Skeletal muscle tissue (tissue), 4 donors: ENCODE data around the gene NMNAT2. TPM values are rescaled to one million over a fixed set of nuclear protein-coding genes. Genes with fewer than 3 reads are reported as not detected.
A peak's percentile ranks its signal among the peaks of the same experiment; 100 is the strongest.

ENCODE experiments used
- H3K27ac ChIP-seq: one replicate; pipeline ENCODE4 v1.7.0; 2013; ENCODE audit warnings: mild to moderate bottlenecking, low read depth, low read length, inconsistent platforms
- H3K27me3 ChIP-seq, 3 donors: one replicate each; pipeline ENCODE4 v1.7.0; 2013; ENCODE audit warnings: low read length in 3 of 3; ENCODE audit not compliant: control insufficient read depth in 3 of 3, insufficient read depth in 3 of 3
- H3K36me3 ChIP-seq, 3 donors: one replicate each; pipeline ENCODE4 v1.7.0; 2013; ENCODE audit warnings: low read length in 3 of 3; ENCODE audit not compliant: control insufficient read depth in 3 of 3, insufficient read depth in 3 of 3
- H3K4me1 ChIP-seq, 3 donors: one replicate each; pipeline ENCODE4 v1.7.0; 2013; ENCODE audit warnings: low read length in 3 of 3, mild to moderate bottlenecking in 3 of 3; ENCODE audit not compliant: control insufficient read depth in 3 of 3, insufficient read depth in 3 of 3
- H3K4me3 ChIP-seq, 3 donors: one replicate each; pipeline ENCODE4 v1.7.0; 2013; ENCODE audit warnings: low read length in 3 of 3
- H3K9ac ChIP-seq, 3 donors: one replicate each; pipeline ENCODE4 v1.7.0; 2013; ENCODE audit warnings: low read length in 3 of 3, mild to moderate bottlenecking in 3 of 3, moderate library complexity in 2 of 3, low read depth in 1 of 3
- H3K9me3 ChIP-seq, 3 donors: one replicate each; pipeline ENCODE4 v1.7.0; 2013; ENCODE audit warnings: low read length in 3 of 3; ENCODE audit not compliant: control insufficient read depth in 3 of 3
- total RNA-seq: library from RNA; depleted of rRNA; stranded (reverse); fragments of >200 nt; gene quantifications from one replicate; pipeline ENCODE4 v1.2.3, GENCODE V29; 2014
- donor health status: Osteomylitis.

NMNAT2 gene
- total RNA-seq, 1 donor from 2014 or later, result 0.52 TPM

DNA sequence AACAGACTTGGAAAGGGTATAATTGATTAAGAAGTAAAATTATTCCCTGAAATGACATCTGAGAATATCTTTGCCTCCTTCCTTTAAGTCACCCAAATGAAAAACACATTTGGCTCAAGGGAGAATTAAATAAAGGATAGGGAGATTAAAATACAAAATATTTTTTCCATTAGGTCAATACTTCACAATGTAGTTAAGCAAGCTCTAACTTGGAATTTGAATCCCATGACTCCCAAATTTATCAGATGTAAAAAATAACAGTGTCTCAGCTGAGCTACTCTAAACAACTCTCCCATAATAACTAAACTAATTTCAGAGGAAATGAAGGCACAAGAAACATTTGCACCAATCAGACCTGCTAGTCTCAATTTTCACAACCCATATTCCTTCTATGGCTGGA, 6.5 kb upstream of the NMNAT2 start:
- Histone ChIP-seq H3K4me3 (no peak overlapping the region), H3K27me3 (peaks cover 7 to 10% (median 9%) of the 10 kb centered on the region in 3 donors), H3K9ac (no peak overlapping the region), H3K4me1 (no peaks in the 10 kb centered on the region), H3K27ac (no peak overlapping the region), H3K36me3 (no peaks in the 10 kb centered on the region), H3K9me3 (no peaks in the 10 kb centered on the region)

GRCh38 chr1:183423541-183423940, 5.4 kb upstream of the NMNAT2 start:
- no peaks in the 10 kb centered on the region for H3K9me3 ChIP-seq
- no peaks in the 10 kb centered on the region for H3K36me3 ChIP-seq
- no peak overlapping the region for H3K4me3 ChIP-seq
- peaks cover 16 to 19% (median 17%) of the 10 kb centered on the region in 3 donors for H3K27me3 ChIP-seq
- no peak overlapping the region for H3K9ac ChIP-seq
- peaks cover 0 to under 1% (median 0%) of the 10 kb centered on the region in 3 donors for H3K4me1 ChIP-seq
- no peak overlapping the region for H3K27ac ChIP-seq

GRCh38 chr1:183419399-183419798, 1.2 kb upstream of the NMNAT2 start:
- no peaks in the 10 kb centered on the region for H3K36me3 ChIP-seq
- no peak overlapping the region for H3K27ac ChIP-seq
- no peak overlapping the region for H3K4me3 ChIP-seq
- no peaks in the 10 kb centered on the region for H3K9me3 ChIP-seq
- peaks cover 45 to 49% (median 46%) of the 10 kb centered on the region in 3 donors for H3K27me3 ChIP-seq
- H3K4me1 ChIP-seq, result peaks cover 14 to 17% (median 16%) of the 10 kb centered on the region in 3 donors
- no peak overlapping the region for H3K9ac ChIP-seq

DNA sequence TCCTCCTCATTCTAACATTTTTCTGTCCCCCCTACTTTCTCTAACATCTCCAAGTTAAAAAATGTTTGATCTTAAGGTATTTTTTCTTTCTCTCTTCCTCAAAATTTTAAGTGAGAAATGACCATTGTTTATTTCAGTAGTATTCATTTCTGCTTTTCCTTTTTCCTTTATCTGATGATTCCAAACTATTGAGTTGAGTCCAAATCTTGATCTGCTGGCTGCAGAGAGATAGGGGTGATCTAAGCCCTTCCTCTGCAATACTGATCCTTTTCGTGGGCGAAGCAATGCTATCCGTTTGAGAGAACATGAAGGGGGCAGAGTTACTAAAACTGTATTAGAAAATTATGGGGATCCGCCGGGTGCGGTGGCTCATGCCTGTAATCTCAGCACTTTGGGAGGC, 516 bp upstream of the NMNAT2 start:
- peaks cover 14 to 17% (median 16%) of the 10 kb centered on the region in 3 donors for H3K4me1 ChIP-seq
- no peak overlapping the region for H3K4me3 ChIP-seq
- peaks cover 45 to 49% (median 46%) of the 10 kb centered on the region in 3 donors for H3K27me3 ChIP-seq
- H3K36me3 ChIP-seq, result no peaks in the 10 kb centered on the region
- no peak overlapping the region for H3K9ac ChIP-seq
- no peak overlapping the region for H3K27ac ChIP-seq
- H3K9me3 ChIP-seq, result no peaks in the 10 kb centered on the region

DNA sequence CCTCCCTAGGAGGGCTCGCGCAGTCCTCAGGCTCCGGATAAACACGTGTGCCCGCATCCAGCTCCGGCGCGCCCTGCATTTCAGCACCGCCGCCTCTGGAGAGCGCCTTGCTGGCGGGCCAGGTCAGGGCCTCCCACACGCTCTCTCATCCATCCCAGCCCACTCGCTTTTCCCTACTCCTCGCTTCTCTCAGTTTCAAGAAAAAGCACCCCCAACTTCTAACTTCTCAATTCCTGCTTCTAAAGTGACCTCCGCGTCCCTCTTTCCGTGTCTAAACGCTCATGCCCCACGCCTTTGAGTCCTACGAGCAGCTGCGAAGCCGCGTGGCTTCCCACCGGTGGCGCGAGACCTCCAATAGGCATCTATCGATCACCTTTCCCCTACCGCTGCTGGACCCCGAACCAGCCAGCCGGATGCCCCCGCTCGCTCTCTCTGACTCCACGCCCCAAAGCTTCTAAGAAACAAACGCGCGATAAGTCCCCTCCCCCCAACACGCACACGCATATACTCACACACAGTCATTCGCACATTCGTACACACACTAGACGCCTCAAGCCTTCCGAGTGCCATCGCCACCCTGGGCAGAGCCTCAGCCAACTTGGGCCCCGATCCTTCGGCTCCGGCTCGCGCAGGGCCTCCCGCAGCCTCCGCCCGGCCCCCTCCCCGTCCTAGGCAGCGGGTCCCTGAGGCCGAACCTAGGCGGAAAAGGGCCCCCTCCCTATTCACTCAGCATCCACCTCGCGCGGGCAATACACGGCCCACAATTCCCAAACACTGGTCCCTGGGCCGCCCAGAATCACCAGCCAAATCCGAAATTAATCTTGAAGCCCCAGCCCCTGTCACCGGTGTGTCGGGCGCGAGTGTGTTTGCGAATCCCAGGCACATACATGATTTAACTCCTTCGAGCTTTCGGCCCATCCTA, 1.1 kb downstream of the NMNAT2 start:
- no peaks in the 10 kb centered on the region for H3K9me3 ChIP-seq
- peaks cover 45 to 48% (median 46%) of the 10 kb centered on the region in 3 donors for H3K27me3 ChIP-seq

DNA sequence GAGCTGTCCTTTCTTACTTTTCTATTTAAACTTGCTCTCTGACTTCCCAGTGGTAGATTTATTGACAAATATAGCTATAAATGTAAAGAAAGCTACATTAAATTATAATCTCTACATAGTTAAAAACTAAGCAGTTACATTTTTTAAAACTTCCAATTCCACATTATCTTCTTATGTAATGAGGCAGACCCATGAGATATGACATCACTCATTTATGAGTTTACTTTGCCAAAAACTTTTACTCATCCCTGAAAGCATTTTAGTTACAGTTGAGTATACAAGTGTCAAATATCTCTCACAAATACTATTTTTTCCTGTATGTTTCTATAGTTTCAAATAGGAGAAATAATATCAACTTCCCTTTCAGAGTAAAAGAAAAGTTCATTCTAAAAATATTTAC, 3.8 kb downstream of the NMNAT2 start:
- Histone ChIP-seq H3K36me3 (no peaks in the 10 kb centered on the region), H3K9me3 (no peaks in the 10 kb centered on the region), H3K9ac (no peak overlapping the region)

More for the DNA sequence above, 1.1 kb downstream of the NMNAT2 start:
- Histone ChIP-seq H3K36me3 (no peaks in the 10 kb centered on the region), H3K27ac (no peak overlapping the region), H3K4me3 (peak overlapping the region in 2 of 3 donors; percentile 45 to 63), H3K9ac (no peak overlapping the region), H3K4me1 (peaks cover 14 to 17% (median 16%) of the 10 kb centered on the region in 3 donors)

GRCh38 chr1:183411091-183411490, 7.1 kb downstream of the NMNAT2 start:
- no peaks in the 10 kb centered on the region for H3K4me1 ChIP-seq
- H3K27me3 ChIP-seq, result peaks cover 4 to 6% (median 5%) of the 10 kb centered on the region in 3 donors
- H3K9ac ChIP-seq, result no peak overlapping the region
- H3K27ac ChIP-seq, result no peak overlapping the region
- H3K9me3 ChIP-seq, result no peaks in the 10 kb centered on the region
- H3K4me3 ChIP-seq, result no peak overlapping the region
- no peaks in the 10 kb centered on the region for H3K36me3 ChIP-seq

More for the DNA sequence above, 3.8 kb downstream of the NMNAT2 start:
- Histone ChIP-seq H3K4me1 (peaks cover 14 to 17% (median 16%) of the 10 kb centered on the region in 3 donors), H3K4me3 (no peak overlapping the region), H3K27ac (no peak overlapping the region), H3K27me3 (peaks cover 33 to 36% (median 36%) of the 10 kb centered on the region in 3 donors)

DNA sequence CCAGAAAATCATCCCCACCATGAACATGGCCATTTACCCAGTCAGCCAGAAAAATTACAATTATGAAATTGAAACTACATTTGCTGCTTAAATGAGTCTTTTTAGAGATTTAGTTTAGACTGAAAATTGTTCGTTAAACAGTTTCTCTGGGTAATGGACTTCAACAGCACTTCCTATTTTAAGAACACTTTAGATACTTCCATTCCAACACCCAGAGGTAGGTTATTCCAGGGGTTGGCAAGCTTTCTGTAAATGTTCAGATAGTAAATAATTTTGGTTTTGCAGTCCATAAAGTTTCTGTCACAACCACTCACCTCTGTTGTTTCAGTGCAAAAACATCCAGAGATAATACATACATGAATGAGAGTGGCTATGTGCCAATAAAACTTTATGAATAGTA, 10.2 kb downstream of the NMNAT2 start:
- no peak overlapping the region for H3K27ac ChIP-seq
- no peak overlapping the region for H3K9ac ChIP-seq
- H3K27me3 ChIP-seq, result no peaks in the 10 kb centered on the region
- no peaks in the 10 kb centered on the region for H3K4me1 ChIP-seq
- H3K36me3 ChIP-seq, result no peaks in the 10 kb centered on the region
- H3K9me3 ChIP-seq, result no peaks in the 10 kb centered on the region
- H3K4me3 ChIP-seq, result no peak overlapping the region

DNA sequence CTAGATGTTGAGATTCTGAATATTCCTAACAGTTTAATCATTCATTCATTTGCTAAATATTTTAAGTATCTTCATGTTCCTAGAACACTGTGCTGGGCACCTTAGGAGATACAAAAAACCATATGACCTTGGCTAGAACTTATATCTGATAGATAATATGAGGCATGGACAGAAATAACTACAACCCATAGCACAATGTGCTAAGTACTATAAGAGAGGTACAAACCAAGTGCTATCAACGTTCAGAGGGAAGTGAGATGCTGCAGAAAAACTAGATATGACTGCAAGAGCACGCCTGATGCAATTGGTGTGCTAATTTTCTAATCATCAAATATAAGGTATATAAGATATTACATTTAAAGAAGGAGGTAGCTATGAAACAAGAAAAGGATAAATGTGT, 10.7 kb downstream of the NMNAT2 start:
- Histone ChIP-seq H3K27ac (no peak overlapping the region), H3K36me3 (no peaks in the 10 kb centered on the region), H3K4me1 (no peaks in the 10 kb centered on the region), H3K4me3 (no peak overlapping the region), H3K9me3 (no peaks in the 10 kb centered on the region), H3K9ac (no peak overlapping the region), H3K27me3 (no peaks in the 10 kb centered on the region)

GRCh38 chr1:183404476-183404875, 13.7 kb downstream of the NMNAT2 start:
- H3K4me3 ChIP-seq, result no peak overlapping the region
- no peaks in the 10 kb centered on the region for H3K9me3 ChIP-seq
- no peaks in the 10 kb centered on the region for H3K4me1 ChIP-seq
- no peak overlapping the region for H3K27ac ChIP-seq
- no peaks in the 10 kb centered on the region for H3K36me3 ChIP-seq
- no peak overlapping the region for H3K9ac ChIP-seq
- H3K27me3 ChIP-seq, result no peaks in the 10 kb centered on the region
